Activated CD4-positive, alpha-beta T cell treated with anti-CD3 and anti-CD28 coated beads for 1 hour (primary cell): ENCODE results near the gene AQP5.

Source experiments
- DNase-seq: peaks from one replicate; pipeline ENCODE4 v3.0.0-alpha.2; 2020

Gene AQP5

DNA sequence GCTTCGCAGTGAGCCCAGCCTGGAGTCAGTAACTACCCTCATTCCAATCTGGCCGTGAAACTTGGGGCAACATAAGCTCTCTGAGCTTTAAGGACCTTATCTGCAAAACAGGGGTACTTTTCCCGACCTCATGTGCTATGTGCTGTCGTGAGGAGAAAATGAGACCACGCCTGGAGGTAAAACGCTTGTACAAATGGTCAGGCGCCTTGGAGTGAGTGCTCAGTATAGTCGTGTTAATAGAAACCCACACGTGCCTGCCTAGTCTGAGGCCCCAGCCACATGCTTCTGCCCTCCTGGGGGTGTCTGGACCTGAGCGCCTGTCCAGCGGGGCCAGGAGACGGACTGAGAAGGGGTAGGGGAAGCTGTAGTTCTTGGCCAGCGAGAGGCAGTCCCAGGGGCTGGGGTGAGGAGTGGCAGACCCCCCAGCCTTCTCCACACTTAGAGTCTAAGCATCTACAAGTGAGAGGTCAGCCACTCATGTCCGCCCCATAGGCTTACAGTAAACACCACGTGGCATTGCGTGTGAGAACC, 4.9 kb downstream of the AQP5 start:
- no peak for DNase-seq

DNA sequence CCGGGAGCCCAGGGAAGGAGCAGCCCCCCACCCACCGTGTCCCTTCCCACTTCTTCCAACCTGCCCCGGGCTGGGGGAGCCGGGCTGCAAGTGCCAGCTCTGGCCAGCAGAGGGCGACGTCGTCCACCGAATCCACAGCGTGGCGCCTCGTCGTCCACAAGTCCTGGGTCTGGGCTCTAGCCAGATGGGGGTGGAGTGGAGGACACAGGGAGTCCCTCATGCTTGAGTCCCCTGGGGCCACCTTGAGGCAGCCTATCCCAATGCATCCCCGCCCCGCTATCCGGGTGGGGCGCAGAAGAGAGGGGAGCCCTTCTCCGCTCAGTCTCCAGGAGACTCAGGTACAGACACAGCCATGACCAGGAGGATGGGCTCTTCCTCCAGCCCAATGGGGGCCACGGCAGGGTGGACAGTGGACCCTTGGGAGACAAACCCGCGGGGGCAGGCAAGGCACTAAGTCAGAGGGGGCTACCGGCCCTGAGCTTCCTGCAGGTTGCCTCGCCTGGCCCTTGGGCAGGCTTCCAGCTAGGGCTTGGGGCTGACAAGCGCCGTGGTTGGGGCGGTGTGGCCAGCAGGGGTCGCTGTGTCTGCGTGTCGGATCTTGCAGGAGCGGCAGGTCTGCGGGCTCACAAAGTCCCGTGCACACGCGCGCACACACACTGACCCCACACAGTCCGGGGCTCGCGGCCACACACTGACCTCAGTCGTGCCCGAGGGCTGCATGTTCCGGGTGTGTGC, 5.5 kb downstream of the AQP5 start:
- peak; percentile 85 for DNase-seq

DNA sequence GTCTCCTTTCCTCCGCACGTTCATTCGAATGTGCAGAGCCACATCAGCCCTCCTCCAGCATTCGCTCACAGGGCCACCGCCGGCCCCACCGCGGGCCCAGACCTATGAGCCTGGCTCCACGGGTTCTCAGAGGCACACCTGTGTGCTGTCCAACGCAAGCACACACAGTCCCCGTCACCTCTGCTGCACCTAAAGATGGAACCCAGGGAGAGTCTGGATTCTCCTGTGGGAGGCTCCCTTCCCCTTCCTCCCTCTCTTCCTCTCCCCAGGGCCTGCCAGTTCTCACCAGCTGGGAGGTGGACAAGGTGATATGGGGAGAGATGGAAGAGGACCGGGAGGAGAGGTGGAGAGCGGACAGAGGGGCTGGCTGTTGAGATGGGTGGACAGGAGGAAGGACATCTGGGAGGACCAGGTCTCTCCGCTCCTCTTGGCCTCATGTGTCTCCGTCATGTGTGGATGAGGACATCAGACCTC, 6.1 kb downstream of the AQP5 start:
- no peak for DNase-seq

DNA sequence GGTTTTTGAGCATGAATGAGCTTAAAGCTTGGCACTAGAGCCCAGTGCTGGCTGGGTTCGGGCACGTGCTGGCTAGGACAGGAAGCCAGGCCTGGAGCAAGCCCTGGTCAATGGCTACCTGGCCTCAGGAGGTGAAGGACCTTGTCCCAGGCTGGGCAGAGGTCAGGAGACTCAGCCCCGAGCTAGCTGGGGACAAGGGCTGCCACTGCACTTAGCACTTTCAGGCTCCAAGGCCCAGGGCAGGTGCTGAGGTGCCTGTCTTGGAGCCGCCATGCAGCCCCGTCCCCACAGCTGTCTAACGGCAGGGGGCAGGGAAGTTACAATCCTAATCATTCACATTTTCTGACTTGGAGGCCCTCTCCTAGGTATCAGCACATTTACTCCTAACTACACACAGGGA, 6.8 kb downstream of the AQP5 start:
- DNase-seq: no peak

DNA sequence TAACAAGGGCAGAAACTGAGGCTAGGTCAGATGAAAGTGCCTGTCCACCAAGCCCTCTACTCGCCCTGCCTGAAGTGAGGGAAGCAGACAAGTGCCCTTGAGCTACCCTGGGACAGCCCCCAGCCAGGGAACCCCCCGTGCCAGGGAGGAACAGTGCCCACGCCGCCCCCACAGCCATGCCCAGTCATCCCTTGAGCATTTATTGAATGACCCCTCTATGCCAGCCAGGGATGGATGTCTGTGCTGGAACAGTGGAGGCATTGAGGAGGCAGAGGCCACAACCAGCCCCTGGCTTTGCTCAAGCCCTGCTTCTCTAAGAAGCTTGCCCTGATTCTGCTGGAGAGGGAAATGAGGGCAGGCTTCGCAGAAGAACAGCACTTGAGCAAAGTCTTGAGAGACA, 7.4 kb downstream of the AQP5 start:
- no peak for DNase-seq

DNA sequence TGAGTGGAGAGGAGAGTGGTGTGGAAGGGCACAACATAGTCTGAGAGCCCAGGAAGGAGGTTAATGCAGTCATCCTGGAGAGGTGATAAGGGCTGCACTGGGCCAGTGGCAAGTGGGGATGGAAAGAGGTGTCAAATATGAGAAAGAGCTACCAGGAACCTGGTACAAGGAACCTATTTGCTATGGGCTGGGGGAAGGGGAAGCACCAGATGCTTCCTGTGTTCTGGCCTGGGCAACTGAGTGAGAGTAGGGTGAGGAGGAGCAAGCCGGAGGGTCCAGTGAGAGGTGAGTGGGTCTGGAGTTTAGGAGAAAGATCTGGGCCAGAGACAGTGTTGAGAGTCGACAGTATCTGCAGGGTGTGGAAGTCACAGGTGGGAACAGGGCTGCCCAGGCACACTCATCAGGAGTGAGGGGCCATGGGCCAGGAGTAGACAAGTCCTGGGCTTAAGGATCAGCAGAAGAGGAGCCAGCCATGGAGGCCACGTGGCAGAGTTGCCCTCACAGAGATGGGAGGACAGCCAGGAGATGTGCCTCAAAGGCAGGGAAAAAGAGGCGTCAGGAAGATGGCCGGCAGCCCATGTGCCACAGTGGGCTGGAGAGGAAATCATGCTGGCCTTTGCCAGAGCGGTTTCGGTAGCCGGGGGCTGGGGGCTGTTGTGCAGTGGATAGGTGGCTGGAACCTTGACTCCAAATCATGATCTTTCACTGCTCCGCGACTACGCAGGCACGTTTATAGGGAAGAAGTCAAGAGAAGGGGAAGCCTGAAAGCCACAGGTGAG, 8.2 kb downstream of the AQP5 start:
- DNase-seq: no peak

DNA sequence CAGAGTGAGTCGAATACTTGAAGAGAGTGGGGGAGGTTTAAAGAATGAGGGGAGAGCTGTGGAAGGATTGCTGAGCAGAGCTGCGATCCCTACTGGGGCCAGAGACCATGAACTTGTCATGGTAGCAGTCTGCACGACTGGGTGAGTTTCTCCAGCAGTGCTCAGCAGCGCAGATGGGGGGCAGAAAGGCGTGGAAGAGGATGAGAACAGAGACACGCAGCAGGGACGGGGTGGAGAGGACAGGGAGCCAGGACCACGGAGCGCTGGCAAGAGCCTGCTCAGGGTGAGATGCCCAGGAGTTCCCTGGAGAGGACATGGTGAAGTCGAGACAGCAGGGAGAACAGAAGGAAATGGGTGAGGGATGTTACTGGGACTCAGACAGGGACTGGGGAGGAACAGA, 9.0 kb downstream of the AQP5 start:
- DNase-seq: no peak

DNA sequence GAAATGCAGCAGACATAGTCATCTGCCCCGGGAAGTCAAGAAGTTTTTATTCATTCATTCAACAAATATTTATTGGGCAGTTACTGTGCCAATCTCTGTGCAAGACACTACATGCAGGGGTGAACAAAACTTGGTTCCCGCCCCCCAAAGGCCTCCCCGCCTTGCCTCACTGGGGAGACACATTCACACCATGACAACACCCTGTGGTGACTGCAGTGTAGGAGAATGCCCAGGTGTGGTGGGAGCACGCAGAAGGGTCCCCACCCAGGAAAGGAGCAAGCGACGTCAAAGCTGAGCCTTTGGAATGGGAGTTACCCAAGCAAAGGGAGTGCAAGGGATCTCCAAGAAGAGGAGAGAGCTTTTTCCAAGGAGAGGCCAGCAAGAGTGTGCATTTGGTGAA, 9.5 kb downstream of the AQP5 start:
- no peak for DNase-seq

DNA sequence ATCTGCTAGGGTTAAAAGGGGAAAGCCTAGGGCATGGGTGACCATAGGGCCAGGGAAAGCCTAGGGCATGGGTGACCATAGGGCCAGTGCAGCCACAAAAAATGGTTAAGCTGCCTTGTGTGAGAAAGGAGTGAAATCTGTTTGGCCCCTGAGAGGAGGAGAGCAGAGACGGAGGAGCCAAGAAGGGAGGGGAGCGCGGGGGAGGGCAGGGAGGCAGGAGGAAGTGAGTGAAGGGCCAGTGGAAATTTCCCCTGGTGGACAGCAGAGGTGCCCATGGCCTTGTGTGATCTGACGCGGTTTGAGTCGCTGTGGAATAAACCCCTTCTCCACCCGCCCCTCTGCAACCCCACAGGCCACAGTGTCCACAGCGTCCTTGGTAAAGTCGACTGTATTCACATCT, 10.5 kb downstream of the AQP5 start:
- no peak for DNase-seq

DNA sequence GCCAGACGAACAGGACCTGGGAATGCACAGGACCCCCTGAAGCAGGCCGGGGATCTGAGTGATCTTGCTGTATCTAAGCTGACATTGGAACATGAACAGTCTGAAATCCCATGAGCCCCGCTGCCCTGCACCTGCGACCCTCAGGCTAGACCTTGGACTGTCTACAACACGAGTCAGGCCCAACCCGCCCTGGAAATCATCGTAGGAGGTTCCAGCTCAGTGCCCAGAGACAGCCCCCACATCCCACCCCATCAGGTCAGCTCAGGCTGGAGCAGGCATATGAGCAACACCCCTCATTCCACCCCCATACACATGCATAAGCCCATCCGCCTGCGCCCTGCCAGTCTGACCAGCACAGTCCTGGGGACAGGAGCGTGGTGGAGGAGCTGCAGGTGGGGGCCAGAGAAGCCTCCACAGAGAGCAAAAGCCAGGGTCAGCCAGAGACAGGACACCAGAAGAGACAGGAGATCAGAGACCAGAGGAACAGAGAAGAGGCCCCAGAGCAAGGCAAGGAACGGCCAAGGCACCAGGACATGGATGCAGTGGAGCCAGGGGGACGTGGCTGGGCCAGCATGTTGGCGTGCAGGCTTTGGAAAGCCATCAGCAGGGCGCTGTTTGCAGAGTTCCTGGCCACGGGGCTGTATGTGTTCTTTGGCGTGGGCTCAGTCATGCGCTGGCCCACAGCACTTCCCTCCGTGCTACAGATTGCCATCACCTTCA, 11.1 kb downstream of the AQP5 start, which contains the start of gene AQP6:
AQP6 (plus strand) TSS at position 307 of the 720 bp plus-strand sequence; CDS start at position 534, 227 bp downstream.
- no peak for DNase-seq

DNA sequence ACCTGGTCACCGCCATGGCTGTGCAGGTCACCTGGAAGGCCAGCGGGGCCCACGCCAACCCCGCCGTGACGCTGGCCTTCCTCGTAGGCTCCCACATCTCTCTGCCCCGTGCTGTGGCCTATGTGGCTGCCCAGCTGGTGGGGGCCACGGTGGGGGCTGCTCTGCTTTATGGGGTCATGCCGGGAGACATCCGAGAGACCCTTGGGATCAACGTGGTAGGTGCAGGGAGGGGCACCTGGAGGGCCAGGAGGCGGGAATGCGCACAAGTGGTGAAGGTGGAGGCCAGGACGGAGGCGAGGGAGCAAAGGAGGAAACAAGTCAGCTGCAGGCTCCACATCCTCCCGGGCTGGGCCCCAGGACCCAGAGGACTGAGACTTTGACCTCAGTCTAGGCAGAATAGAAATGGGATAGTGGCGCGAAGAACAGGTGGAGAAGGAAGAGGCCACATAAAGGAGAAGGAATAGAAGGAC, 11.7 kb downstream of the AQP5 start:
- DNase-seq: no peak

DNA sequence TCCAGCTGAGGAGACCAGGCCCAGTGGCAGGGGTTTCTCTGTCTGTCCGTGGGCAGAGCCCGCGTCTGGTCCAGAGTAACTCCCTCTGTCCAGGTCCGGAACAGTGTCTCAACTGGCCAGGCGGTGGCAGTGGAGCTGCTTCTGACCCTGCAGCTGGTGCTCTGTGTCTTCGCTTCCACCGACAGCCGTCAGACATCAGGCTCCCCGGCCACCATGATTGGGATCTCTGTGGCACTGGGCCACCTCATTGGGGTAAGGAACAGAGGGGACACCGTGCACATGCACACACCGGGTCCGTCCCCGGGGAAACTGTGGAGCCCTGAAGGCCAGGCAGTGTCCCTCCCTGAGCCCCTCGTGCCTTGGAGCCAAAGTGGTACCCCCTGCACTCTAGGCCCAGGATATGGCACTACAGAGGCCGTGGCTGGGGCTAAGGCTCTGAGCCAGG, 12.6 kb downstream of the AQP5 start:
- DNase-seq: no peak

DNA sequence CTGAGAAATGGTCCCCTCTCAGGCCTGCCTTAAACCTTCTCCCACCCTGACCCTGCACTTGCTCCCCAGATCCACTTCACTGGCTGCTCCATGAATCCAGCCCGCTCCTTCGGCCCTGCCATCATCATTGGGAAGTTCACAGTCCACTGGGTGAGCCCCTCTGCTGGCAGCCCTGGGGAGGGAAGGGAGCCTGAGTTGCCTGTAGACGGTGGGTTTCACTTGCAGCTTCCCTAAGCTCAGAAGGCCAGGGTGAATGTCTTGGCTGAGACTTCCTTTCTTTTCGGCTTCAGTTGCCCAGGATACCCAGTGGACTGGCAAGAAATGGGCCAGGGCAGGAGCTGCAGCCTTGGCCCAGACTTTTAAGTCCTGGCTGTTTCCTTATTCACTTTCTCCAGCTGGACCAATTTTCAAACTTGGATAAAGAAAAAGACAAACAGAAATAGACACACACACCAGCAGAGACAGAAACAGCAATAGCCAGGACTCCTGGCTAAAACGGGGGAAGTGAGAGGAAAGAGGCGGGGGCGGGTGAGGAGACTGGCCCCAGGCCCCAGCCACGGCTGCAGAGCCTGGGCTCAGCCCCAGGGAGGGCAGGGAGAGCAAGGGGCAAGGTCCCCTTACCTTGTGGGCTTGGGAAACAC, 13.1 kb downstream of the AQP5 start:
- DNase-seq: no peak

DNA sequence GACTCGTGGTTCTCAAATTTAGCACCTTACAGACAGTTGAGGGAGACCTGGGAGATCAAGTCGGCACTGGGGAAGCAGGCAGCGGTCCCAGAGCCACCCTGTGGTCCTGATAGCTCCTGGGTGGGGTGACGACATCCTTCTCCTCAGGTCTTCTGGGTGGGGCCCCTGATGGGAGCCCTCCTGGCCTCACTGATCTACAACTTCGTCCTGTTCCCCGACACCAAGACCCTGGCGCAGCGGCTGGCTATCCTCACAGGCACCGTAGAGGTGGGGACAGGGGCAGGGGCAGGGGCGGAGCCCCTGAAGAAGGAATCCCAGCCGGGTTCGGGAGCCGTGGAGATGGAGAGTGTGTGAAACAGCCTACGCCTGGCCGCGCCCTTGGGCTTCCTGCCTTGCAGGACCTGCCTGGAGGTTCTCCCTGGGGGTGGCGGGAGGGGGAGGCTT, 13.7 kb downstream of the AQP5 start:
- DNase-seq: no peak

DNA sequence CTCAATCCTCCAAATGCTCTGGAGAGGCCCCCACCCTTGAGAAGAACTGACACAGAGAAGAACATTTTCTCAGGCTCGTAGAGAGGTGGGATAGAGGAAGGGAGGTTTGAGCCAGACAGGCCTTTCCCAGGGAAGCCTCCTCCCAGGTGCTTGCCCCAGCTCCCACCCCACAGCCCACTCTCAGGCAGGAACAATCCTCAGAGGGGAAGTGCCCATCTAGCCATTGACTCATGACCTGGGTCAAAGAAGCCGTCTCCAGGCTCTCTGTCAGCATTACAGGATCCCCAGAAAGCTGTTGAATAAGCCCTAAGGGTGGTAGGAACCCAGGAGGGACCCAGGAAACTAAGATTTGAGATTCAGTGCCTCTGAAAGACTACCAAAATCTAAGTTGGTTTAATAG, 14.9 kb downstream of the AQP5 start:
- no peak for DNase-seq

DNA sequence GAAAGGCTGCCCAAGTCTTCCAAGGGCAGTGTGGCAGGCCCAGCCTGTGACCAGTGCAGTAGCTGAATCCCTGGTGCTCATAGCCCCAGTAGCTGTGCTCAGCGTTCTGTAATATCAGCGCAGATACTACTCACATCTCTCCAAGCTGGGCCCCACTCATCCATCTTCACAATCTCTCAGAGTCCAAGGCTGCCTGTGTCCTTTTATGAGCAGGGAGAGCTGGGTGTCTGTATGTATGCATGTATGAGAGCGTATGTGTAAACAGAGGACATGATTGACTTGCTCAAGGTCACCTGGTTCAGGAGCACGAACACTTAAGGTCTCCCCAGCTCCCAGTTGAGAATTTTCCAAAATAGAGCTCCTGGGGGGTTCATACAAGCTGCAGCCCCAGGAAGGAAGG, 16.5 kb downstream of the AQP5 start:
- no peak for DNase-seq

DNA sequence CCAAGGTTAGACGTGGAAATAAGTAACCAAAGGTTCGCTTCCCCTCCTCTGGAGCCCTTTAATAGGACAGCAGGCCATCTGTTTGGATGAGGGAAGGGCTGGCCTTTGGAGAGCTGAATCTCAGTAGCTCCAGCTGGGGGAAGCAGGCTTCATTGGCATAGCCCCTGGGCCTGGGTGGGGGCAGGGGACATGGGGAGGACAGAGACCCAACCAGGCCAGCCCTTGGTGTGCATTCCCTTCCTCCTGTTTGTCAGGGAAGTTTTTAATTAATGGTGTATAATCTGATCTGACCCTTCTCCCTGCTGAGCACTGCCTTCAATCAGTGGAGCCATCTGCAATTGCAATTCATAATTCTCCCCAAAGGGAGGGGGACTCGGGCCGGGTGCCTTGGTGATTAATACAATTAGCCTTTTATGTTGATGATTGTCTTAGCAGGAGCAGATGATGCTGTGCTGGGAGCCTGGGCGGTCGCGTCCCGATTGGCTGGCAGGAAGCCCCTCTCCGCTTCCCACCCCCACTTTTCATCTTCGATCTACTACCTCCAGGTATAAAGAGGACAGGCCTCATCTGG, 17.4 kb downstream of the AQP5 start:
- DNase-seq: no peak

DNA sequence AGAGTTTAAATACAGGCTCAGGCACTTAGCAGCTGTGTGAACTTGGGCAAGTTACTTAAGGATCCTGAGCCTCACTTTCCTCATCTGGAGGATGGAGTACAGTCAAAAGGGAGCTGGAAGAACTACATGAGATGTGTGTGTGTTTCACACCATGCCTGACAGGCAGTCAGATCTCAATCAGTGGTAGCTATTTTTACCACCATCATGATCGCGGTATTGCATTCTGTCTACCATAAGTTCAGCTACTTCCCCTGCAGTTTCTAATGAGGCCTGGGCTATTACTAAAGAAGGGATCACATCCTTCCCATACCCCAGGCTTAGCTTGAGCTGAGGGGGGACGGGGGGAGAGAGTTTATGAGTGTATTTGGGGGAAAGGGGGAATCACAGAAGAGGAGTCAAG, 18.1 kb downstream of the AQP5 start:
- DNase-seq: no peak

DNA sequence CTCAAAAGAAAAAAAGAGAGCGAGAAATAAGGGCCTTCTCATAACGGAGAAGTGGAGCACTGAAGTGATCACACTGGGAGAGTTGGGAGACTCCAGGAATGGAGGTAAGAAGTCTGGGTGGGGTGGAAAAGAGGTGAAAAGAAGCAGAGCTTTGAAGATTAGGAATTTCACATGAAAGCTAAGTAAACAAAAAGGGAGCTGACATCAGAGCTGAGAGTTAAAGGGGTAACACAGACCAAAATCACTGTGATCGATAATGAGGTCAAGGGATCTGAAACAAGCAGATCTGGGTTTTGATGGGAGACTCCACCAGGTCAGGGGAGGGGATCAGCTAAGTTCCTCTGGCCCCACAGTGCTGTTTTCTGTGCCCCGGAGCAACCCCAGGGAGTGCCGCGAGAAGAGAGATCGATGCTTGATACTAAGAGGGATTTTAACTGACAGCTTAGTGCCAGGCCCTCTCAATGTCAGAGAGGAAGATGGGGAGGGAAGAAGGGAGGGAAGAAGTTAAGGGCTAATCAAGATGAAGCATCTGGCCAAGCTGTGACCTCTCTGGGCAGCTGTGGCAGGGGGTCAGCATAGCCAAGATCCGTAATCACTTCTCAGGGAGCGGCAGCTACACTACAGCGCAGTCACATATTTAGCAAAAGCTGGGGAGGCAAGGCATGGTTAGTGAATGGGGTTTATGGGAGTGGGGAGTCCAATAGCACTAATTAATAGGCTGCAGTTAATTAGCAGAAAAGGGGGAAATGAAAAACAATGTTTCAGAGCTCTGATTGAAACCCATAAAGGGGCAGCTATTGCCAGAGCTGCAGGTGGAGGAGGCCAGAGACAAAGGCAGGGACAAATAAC, 19.1 kb downstream of the AQP5 start:
- DNase-seq: no peak

DNA sequence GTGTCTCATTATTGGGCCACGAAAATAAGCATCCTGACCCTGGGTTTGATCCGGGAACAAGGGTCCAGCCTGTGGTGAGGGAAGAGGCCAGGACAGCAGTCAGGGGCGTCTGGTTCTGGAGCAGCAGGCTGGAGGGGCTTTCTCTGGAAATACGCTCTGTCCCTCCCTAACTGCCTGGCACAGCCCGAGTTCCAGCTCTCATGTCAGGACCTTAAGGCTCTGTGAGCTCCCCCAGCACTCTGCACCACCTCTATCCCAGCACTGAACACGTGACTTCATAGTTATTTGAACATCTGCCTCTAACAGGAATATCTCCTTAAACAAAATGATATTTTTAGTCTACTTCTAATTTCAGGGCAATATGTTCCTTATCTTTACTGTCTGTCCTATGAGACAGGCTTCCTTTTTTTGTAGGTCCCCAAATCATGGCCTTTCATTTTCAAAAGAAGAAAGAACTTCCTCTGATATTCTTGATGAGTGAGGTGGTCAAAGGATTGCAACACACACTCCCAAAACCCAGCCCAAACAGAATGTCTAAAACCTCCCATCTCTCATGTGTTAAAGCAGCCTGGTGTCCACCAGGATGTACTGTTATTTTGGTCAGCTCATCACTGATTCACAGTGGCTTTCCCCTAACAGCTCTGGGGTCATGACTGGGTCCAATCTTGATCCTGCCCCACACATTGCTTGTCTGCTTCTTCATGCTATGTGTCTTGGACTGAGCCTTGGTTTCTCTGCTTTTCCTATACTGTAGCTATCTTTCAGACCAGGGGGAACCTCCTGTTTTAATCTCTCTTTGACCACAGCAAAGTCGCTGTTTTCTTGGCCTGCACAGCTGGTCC, 20.8 kb downstream of the AQP5 start:
- DNase-seq: no peak
